H9 (cell line): ENCODE measurements around the gene PIN1. TPM values are rescaled to one million over a fixed set of nuclear protein-coding genes. Genes with fewer than 3 reads are reported as not detected.

Experiments
- DNase-seq: peaks from one replicate; pipeline ENCODE4 v3.0.0-alpha.2; 2017
- H2AFZ ChIP-seq: one replicate; pipeline ENCODE4 v1.6.1; 2013; ENCODE audit warnings: mild to moderate bottlenecking, low read length, control low read depth, moderate library complexity
- H2AK5ac ChIP-seq: 2 replicates; pipeline ENCODE4 v1.6.1; 2013; ENCODE audit warnings: low read length, control low read depth, mixed read lengths; ENCODE audit not compliant: insufficient read length
- H2BK120ac ChIP-seq: one replicate; pipeline ENCODE4 v1.6.1; 2013; ENCODE audit warnings: low read depth, mild to moderate bottlenecking, low read length, control low read depth, inconsistent platforms; ENCODE audit not compliant: poor library complexity, severe bottlenecking
- H2BK12ac ChIP-seq: 2 replicates; pipeline ENCODE4 v1.6.1; 2013; ENCODE audit warnings: low read length, control low read depth, mixed read lengths, low read depth; ENCODE audit not compliant: insufficient read length
- H2BK15ac ChIP-seq: 2 replicates; pipeline ENCODE4 v1.6.1; 2013; ENCODE audit warnings: low read depth, low read length, control low read depth
- H2BK20ac ChIP-seq: one replicate; pipeline ENCODE4 v1.6.1; 2013; ENCODE audit warnings: low read depth, mild to moderate bottlenecking, low read length, control low read depth, inconsistent platforms; ENCODE audit not compliant: poor library complexity, severe bottlenecking
- H2BK5ac ChIP-seq: 2 replicates; pipeline ENCODE4 v1.6.1; 2013; ENCODE audit warnings: low read length, control low read depth, mixed read lengths; ENCODE audit not compliant: insufficient read length
- H3K14ac ChIP-seq: 2 replicates; pipeline ENCODE4 v1.6.1; 2013; ENCODE audit warnings: low read length, control low read depth; ENCODE audit not compliant: insufficient read depth
- H3K18ac ChIP-seq: 2 replicates; pipeline ENCODE4 v1.6.1; 2013; ENCODE audit warnings: low read depth, mild to moderate bottlenecking, mixed read lengths, low read length, control low read depth; ENCODE audit not compliant: insufficient read length
- H3K23ac ChIP-seq: 2 replicates; pipeline ENCODE4 v1.6.1; 2013; ENCODE audit warnings: low read length, control low read depth, mixed read lengths, low read depth; ENCODE audit not compliant: insufficient read length
- H3K23me2 ChIP-seq: 2 replicates; pipeline ENCODE4 v1.6.1; 2013; ENCODE audit warnings: low read depth, mild to moderate bottlenecking, mixed read lengths, low read length, control low read depth; ENCODE audit not compliant: insufficient read length, poor library complexity, severe bottlenecking
- H3K27ac ChIP-seq: 2 replicates; pipeline ENCODE4 v1.5.1; 2013; ENCODE audit warnings: low read length, control low read depth, mixed read lengths, low read depth; ENCODE audit not compliant: insufficient read length
- H3K27me3 ChIP-seq: 2 replicates; pipeline ENCODE4 v1.6.1; 2013; ENCODE audit warnings: low read length, control low read depth, inconsistent platforms; ENCODE audit not compliant: insufficient read depth
- H3K4ac ChIP-seq: 2 replicates; pipeline ENCODE4 v1.6.1; 2013; ENCODE audit warnings: low read depth, mild to moderate bottlenecking, control low read depth, inconsistent platforms, low read length, moderate library complexity
- H3K4me1 ChIP-seq: 2 replicates; pipeline ENCODE4 v1.6.1; 2013; ENCODE audit warnings: low read length, control low read depth, inconsistent platforms; ENCODE audit not compliant: insufficient read depth
- H3K4me2 ChIP-seq: 2 replicates; pipeline ENCODE4 v1.6.1; 2013; ENCODE audit warnings: low read length, control low read depth, mixed read lengths; ENCODE audit not compliant: insufficient read length, insufficient read depth
- H3K56ac ChIP-seq: 2 replicates; pipeline ENCODE4 v1.6.1; 2013; ENCODE audit warnings: low read depth, mild to moderate bottlenecking, mixed read lengths, low read length, control low read depth; ENCODE audit not compliant: insufficient read length
- H3K79me1 ChIP-seq: 2 replicates; pipeline ENCODE4 v1.6.1; 2013; ENCODE audit warnings: low read depth, mild to moderate bottlenecking, moderate library complexity, low read length, control low read depth, inconsistent platforms; ENCODE audit not compliant: insufficient read depth, poor library complexity, severe bottlenecking
- H3K79me2 ChIP-seq: 2 replicates; pipeline ENCODE4 v1.6.1; 2013; ENCODE audit warnings: low read length, control low read depth, inconsistent platforms; ENCODE audit not compliant: insufficient read depth
- H3K9ac ChIP-seq: 2 replicates; pipeline ENCODE4 v1.6.1; 2013; ENCODE audit warnings: low read length, control low read depth, mixed read lengths; ENCODE audit not compliant: insufficient read length; ENCODE audit errors: extremely low read depth
- H3K9me3 ChIP-seq: one replicate; pipeline ENCODE4 v1.6.1; 2013; ENCODE audit warnings: low read depth, low read length, inconsistent platforms; ENCODE audit not compliant: control insufficient read depth
- H3T11ph ChIP-seq: one replicate; pipeline ENCODE4 v1.6.1; 2013; ENCODE audit warnings: mild to moderate bottlenecking, low read length, control low read depth, inconsistent platforms
- H4K20me1 ChIP-seq: one replicate; pipeline ENCODE4 v1.6.1; 2013; ENCODE audit not compliant: control insufficient read depth, insufficient read length, insufficient read depth
- H4K5ac ChIP-seq: 2 replicates; pipeline ENCODE4 v1.6.1; 2013; ENCODE audit warnings: low read depth, mild to moderate bottlenecking, mixed read lengths, low read length, control low read depth; ENCODE audit not compliant: insufficient read length
- H4K8ac ChIP-seq: replicated peaks from 2 replicates; pipeline ENCODE4 v1.6.1; 2013; ENCODE audit warnings: low read length, control low read depth, mixed read lengths, low read depth; ENCODE audit not compliant: insufficient read length
- H4K91ac ChIP-seq: 2 replicates; pipeline ENCODE4 v1.6.1; 2013; ENCODE audit warnings: low read depth, mild to moderate bottlenecking, moderate library complexity, mixed read lengths, low read length, control low read depth; ENCODE audit not compliant: insufficient read length
- H3K27ac Mint-ChIP-seq, 3 experiments: 2 replicates in 2 of 3; 3 replicates in 1 of 3; pipeline ENCODE4 v1.8.0; 2020 to 2021; ENCODE audit warnings: mixed read lengths in 3 of 3, mild to moderate bottlenecking in 1 of 3, moderate library complexity in 1 of 3
- H3K27me3 Mint-ChIP-seq: 2 replicates; pipeline ENCODE4 v1.8.0; 2021; ENCODE audit warnings: low read depth, mild to moderate bottlenecking, moderate library complexity, mixed read lengths
- H3K36me3 Mint-ChIP-seq, 3 experiments: 2 replicates in 2 of 3; 3 replicates in 1 of 3; pipeline ENCODE4 v1.8.0; 2020 to 2021; ENCODE audit warnings: low read depth in 3 of 3, mixed read lengths in 3 of 3; ENCODE audit not compliant: insufficient read depth in 1 of 3
- H3K4me1 Mint-ChIP-seq, 2 experiments: 2 replicates each; pipeline ENCODE4 v1.8.0; 2020; ENCODE audit warnings: mixed read lengths in 2 of 2
- H3K4me3 Mint-ChIP-seq, 2 experiments: 2 replicates in 1 of 2; 3 replicates in 1 of 2; pipeline ENCODE4 v1.8.0; 2020 to 2021; ENCODE audit warnings: mild to moderate bottlenecking in 2 of 2, mixed read lengths in 2 of 2, moderate library complexity in 1 of 2
- H3K9me3 Mint-ChIP-seq, 2 experiments: 2 replicates in 1 of 2; 3 replicates in 1 of 2; pipeline ENCODE4 v1.8.0; 2020; ENCODE audit warnings: mild to moderate bottlenecking in 2 of 2, mixed read lengths in 2 of 2, moderate library complexity in 1 of 2
- WGBS: extraction: QIAGEN DNeasy Blood & Tissue Kit; methylation state at CpG from one replicate; pipeline ENCODE4 v1.1.7; 2013; ENCODE audit warnings: missing lambda C conversion rate, low lambda C conversion rate, mixed read lengths; ENCODE audit not compliant: insufficient read length; ENCODE audit errors: extremely low coverage; 5-methylcytosine and 5-hydroxymethylcytosine counted together
- total RNA-seq: library from RNA; stranded (reverse); gene quantifications from 2 replicates; pipeline ENCODE4 v1.2.1, GENCODE V29; 2021
- TF ChIP-seq, protein P1 (sequence below): fragments of 200-600 bp; sonication (generic); conservative IDR thresholded peaks from 3 replicates; pipeline ENCODE4 v1.8.0; 2021; ENCODE audit warnings: antibody characterized with exemption, mild to moderate bottlenecking

Gene PIN1
- total RNA-seq, 1 experiment from 2014 or later = 110 TPM

DNA sequence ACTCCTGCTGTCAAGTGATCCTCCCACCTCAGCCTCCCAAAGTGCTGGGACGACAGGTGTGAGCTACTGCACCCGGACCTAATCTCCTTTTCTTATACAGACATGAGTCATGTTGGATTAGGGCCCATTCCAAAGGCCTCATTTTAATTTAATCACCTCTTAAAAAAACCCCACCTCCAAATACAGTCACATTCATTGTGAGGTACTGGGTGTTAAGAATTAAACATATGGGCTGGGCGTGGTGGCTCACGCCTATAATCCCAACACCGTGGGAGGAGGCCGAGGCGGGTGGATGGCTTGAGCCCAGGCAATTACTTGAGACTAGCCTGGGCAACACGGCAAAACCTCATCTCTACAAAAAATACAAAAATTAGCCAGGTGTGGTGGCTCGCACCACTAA lies 46.6 kb downstream of the PIN1 start:
- no peaks in the 10 kb centered on the region for H3K4me1 ChIP-seq
- H3K4ac ChIP-seq = no peak overlapping the region
- no peak overlapping the region for H4K8ac ChIP-seq
- H3K4me2 ChIP-seq = no peak overlapping the region
- H3K27me3 ChIP-seq = no peaks in the 10 kb centered on the region
- H3K9me3 ChIP-seq = no peaks in the 10 kb centered on the region
- H3K56ac ChIP-seq = no peak overlapping the region
- no peak for DNase-seq
- H3K79me1 ChIP-seq = no peaks in the 10 kb centered on the region
- H3T11ph ChIP-seq = no peak overlapping the region
- no peaks in the 10 kb centered on the region for H3K23me2 ChIP-seq
- no peak overlapping the region; a peak in 1 of 5 replicates for H3K4me3 Mint-ChIP-seq
- H3K79me2 ChIP-seq = no peaks in the 10 kb centered on the region
- H3K4me1 Mint-ChIP-seq = peaks cover 8 to 10% of the 10 kb centered on the region in 2 experiments
- no peak overlapping the region for H3K27ac ChIP-seq
- H3K14ac ChIP-seq = no peak overlapping the region
- H2BK5ac ChIP-seq = no peak overlapping the region
- no peak overlapping the region for H3K23ac ChIP-seq
- no peak overlapping the region for H4K5ac ChIP-seq
- no peak overlapping the region for H3K18ac ChIP-seq
- H2BK20ac ChIP-seq = no peak overlapping the region
- H4K91ac ChIP-seq = no peak overlapping the region
- no peak overlapping the region for H2AK5ac ChIP-seq
- no peak overlapping the region for H2BK120ac ChIP-seq
- TF ChIP-seq, protein P1, sequence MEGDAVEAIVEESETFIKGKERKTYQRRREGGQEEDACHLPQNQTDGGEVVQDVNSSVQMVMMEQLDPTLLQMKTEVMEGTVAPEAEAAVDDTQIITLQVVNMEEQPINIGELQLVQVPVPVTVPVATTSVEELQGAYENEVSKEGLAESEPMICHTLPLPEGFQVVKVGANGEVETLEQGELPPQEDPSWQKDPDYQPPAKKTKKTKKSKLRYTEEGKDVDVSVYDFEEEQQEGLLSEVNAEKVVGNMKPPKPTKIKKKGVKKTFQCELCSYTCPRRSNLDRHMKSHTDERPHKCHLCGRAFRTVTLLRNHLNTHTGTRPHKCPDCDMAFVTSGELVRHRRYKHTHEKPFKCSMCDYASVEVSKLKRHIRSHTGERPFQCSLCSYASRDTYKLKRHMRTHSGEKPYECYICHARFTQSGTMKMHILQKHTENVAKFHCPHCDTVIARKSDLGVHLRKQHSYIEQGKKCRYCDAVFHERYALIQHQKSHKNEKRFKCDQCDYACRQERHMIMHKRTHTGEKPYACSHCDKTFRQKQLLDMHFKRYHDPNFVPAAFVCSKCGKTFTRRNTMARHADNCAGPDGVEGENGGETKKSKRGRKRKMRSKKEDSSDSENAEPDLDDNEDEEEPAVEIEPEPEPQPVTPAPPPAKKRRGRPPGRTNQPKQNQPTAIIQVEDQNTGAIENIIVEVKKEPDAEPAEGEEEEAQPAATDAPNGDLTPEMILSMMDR = no peak
- no peaks in the 10 kb centered on the region for H3K27me3 Mint-ChIP-seq
- H3K9ac ChIP-seq = no peak overlapping the region
- H2BK12ac ChIP-seq = no peak overlapping the region
- H3K9me3 Mint-ChIP-seq = no peaks in the 10 kb centered on the region
- H3K27ac Mint-ChIP-seq = no peak overlapping the region
- WGBS = no CpG with 5 or more reads among the region's 9 CpGs
- no peak overlapping the region for H2BK15ac ChIP-seq
- H4K20me1 ChIP-seq = no peaks in the 10 kb centered on the region
- no peak overlapping the region for H2AFZ ChIP-seq
- H3K36me3 Mint-ChIP-seq = peaks cover 2 to 11% (median 4%) of the 10 kb centered on the region in 3 experiments; a peak in 6 of 7 replicates
